Measurements from ENCODE around the gene KCNJ1. TPM values are rescaled to one million over a fixed set of nuclear protein-coding genes. Genes with fewer than 3 reads are reported as not detected.

KCNJ1 gene
- total and polyA plus RNA-seq, 5 donors from 2014 or later, result 0.39 TPM; not detected in 4

Other genes starting within 250 kb of the KCNJ1 start
- gene FLI1, start 173.2 kb downstream of the KCNJ1 start, total RNA-seq, result 119 TPM
- 10 to 100 TPM; 58.0 to 72.6 (median 65.5) TPM for gene FLI1, start 173.2 kb downstream of the KCNJ1 start, polyA plus RNA-seq
- gene KCNJ5, start 24.1 kb upstream of the KCNJ1 start, total RNA-seq, result not detected
- gene KCNJ5, start 24.1 kb upstream of the KCNJ1 start, polyA plus RNA-seq, result not detected
- gene TP53AIP1, start 75.6 kb upstream of the KCNJ1 start, total RNA-seq, result not detected
- not detected for gene TP53AIP1, start 75.6 kb upstream of the KCNJ1 start, polyA plus RNA-seq